HCT116 (cell line): ENCODE measurements around the gene SYNGR3. TPM values are rescaled to one million over a fixed set of nuclear protein-coding genes. Genes with fewer than 3 reads are reported as not detected.

Source experiments
- ATAC-seq: fragments of 200-7000 bp; cut with Tn5 transposase; 2 replicates; pipeline ENCODE4 v1.9.1; 2020; ENCODE audit warnings: mild to moderate bottlenecking, moderate library complexity
- BruUV-seq: library from RNA; stranded (reverse); fragments of 400-500 nt; replicated peaks from 2 replicates; lab custom pipeline; 2021; lab: Mats Ljungman, UMichigan
- CTCF ChIA-PET: fragments of 300-600 bp; sonication (Branson Sonifier 250); formaldehyde crosslinking; loops from one replicate; lab custom pipeline; 2021; ENCODE audit warnings: antibody characterized with exemption; lab: Charles Lee
- POLR2A ChIA-PET: fragments of 300-600, 350-600 bp; sonication (Branson Sonifier 250); formaldehyde crosslinking; loops from one replicate; lab custom pipeline; 2021; ENCODE audit warnings: antibody characterized with exemption; lab: Charles Lee
- RAD21 ChIA-PET, 2 experiments: fragments of 300-600 bp; sonication (Branson Sonifier 250); formaldehyde crosslinking; loops; one replicate each; lab custom pipeline; 2023; ENCODE audit warnings: low total read pairs in 2 of 2; ENCODE audit not compliant: uncharacterized antibody in 2 of 2, unreplicated experiment in 2 of 2, low non-redundant PET in 1 of 2; lab: Charles Lee
- DNase-seq: peaks from one replicate; pipeline ENCODE4 v3.0.0-alpha.2; 2010; ENCODE audit warnings: low read depth, low spot score
- H2AFZ ChIP-seq: fragments of 200-600 bp; shearing (Covaris generic), sonication (generic); 2 replicates; pipeline ENCODE4 v1.6.1; 2017; ENCODE audit warnings: low read depth, mixed run types, mixed read lengths, antibody characterized with exemption, low read length; ENCODE audit not compliant: poor library complexity, severe bottlenecking
- H3K27ac ChIP-seq: 2 replicates; pipeline ENCODE4 v1.5.1; 2012; ENCODE audit warnings: low read depth, low read length
- H3K27me3 ChIP-seq: fragments of 200-600 bp; sonication (generic); 2 replicates; pipeline ENCODE4 v1.6.1; 2016; ENCODE audit warnings: mixed run types, low read length, mixed read lengths; ENCODE audit not compliant: insufficient read depth
- H3K36me3 ChIP-seq, 2 experiments: fragments of 200-500 bp in 1 of 2; fragments of 200-600 bp in 1 of 2; sonication (Bioruptor generic) in 1 of 2; sonication (generic) in 1 of 2; 2 replicates each; pipeline versions ENCODE4 v1.5.1 to v1.6.1; 2014 to 2016; ENCODE audit warnings: low read length in 2 of 2, inconsistent platforms in 1 of 2, mixed read lengths in 1 of 2, mixed run types in 1 of 2; ENCODE audit not compliant: insufficient read depth in 2 of 2, control insufficient read depth in 1 of 2
- H3K4me1 ChIP-seq, 2 experiments: fragments of 200-600 bp in 1 of 2; sonication (generic) in 1 of 2; 2 replicates each; pipeline versions ENCODE4 v1.5.1 to v1.6.1; 2012 to 2017; ENCODE audit warnings: low read length in 2 of 2, inconsistent platforms in 1 of 2, mild to moderate bottlenecking in 1 of 2, mixed read lengths in 1 of 2, mixed run types in 1 of 2, moderate library complexity in 1 of 2; ENCODE audit not compliant: insufficient read depth in 2 of 2, control insufficient read depth in 1 of 2
- H3K4me2 ChIP-seq: fragments of 200-600 bp; sonication (generic); 2 replicates; pipeline ENCODE4 v1.6.1; 2017; ENCODE audit warnings: mixed run types, low read length, mixed read lengths
- H3K4me3 ChIP-seq, 2 experiments: fragments of 200-600 bp in 1 of 2; sonication (generic) in 1 of 2; replicated peaks in 1 of 2; 2 replicates each; pipeline ENCODE4 v1.5.1; 2011 to 2016; ENCODE audit warnings: low read length in 2 of 2, control low read depth in 1 of 2, low read depth in 1 of 2, mild to moderate bottlenecking in 1 of 2, mixed read lengths in 1 of 2, mixed run types in 1 of 2
- H3K79me2 ChIP-seq: fragments of 200-600 bp; sonication (generic); 2 replicates; pipeline ENCODE4 v1.6.1; 2017; ENCODE audit warnings: mild to moderate bottlenecking, mixed run types, low read length, moderate library complexity, mixed read lengths; ENCODE audit not compliant: insufficient read depth
- H3K9ac ChIP-seq: fragments of 200-600 bp; sonication (generic); 2 replicates; pipeline ENCODE4 v1.6.1; 2016; ENCODE audit warnings: low read length, mixed read lengths
- H3K9me2 ChIP-seq: fragments of 200-600 bp; sonication (generic), shearing (Covaris generic); 2 replicates; pipeline ENCODE4 v1.6.1; 2017; ENCODE audit warnings: mixed run types, mild to moderate bottlenecking, moderate library complexity; ENCODE audit not compliant: insufficient read depth
- H3K9me3 ChIP-seq, 2 experiments: fragments of 200-500 bp in 1 of 2; fragments of 200-600 bp in 1 of 2; sonication (Bioruptor generic) in 1 of 2; sonication (generic) in 1 of 2; 2 replicates each; pipeline ENCODE4 v1.6.1; 2014 to 2017; ENCODE audit warnings: low read length in 2 of 2, mixed read lengths in 2 of 2, inconsistent platforms in 1 of 2, low read depth in 1 of 2, mild to moderate bottlenecking in 1 of 2, mixed run types in 1 of 2, moderate library complexity in 1 of 2; ENCODE audit not compliant: control insufficient read depth in 1 of 2, insufficient read depth in 1 of 2
- H4K20me1 ChIP-seq: fragments of 200-600 bp; sonication (generic), shearing (Covaris generic); 2 replicates; pipeline ENCODE4 v1.6.1; 2017; ENCODE audit warnings: mixed run types, mild to moderate bottlenecking, moderate library complexity; ENCODE audit not compliant: insufficient read depth
- CBX3 ChIP-seq: IDR thresholded peaks from 2 replicates; pipeline ENCODE4 v1.6.1; 2012; ENCODE audit warnings: low read depth
- CEBPB ChIP-seq: IDR thresholded peaks from 2 replicates; pipeline ENCODE4 v1.6.1; 2012; ENCODE audit warnings: low read depth
- EZH2 ChIP-seq: fragments of 200-600 bp; sonication (generic); IDR thresholded peaks from 2 replicates; pipeline ENCODE4 v1.6.1; 2017; ENCODE audit warnings: antibody characterized with exemption, mixed run types
- EZH2phosphoT487 ChIP-seq: fragments of 200-600 bp; IDR thresholded peaks from 2 replicates; pipeline ENCODE4 v1.6.1; 2018; ENCODE audit warnings: antibody characterized with exemption, borderline replicate concordance
- FOSL1 ChIP-seq: IDR thresholded peaks from 2 replicates; pipeline ENCODE4 v1.6.1; 2012; ENCODE audit warnings: low read depth
- JUND ChIP-seq: IDR thresholded peaks from 2 replicates; pipeline ENCODE4 v1.6.1; 2012
- MAX ChIP-seq: IDR thresholded peaks from 2 replicates; pipeline ENCODE4 v1.6.1; 2012
- POLR2A ChIP-seq: IDR thresholded peaks from 2 replicates; pipeline ENCODE4 v1.7.0; 2011; ENCODE audit warnings: borderline replicate concordance; ENCODE audit not compliant: insufficient read depth, insufficient read length; ENCODE audit errors: extremely low read depth
- POLR2AphosphoS5 ChIP-seq: IDR thresholded peaks from 2 replicates; pipeline ENCODE4 v1.6.1; 2011; ENCODE audit warnings: mild to moderate bottlenecking, low read depth, low read length, moderate library complexity
- TCF7L2 ChIP-seq: IDR thresholded peaks from 2 replicates; pipeline ENCODE4 v1.7.0; 2011; ENCODE audit warnings: borderline replicate concordance, inconsistent platforms; ENCODE audit not compliant: insufficient read depth, insufficient read length; ENCODE audit errors: extremely low read depth
- YY1 ChIP-seq: IDR thresholded peaks from 2 replicates; pipeline ENCODE4 v1.6.1; 2011; ENCODE audit warnings: low read length, low read depth, moderate library complexity, mild to moderate bottlenecking; ENCODE audit not compliant: insufficient replicate concordance; ENCODE audit errors: extremely low read depth
- ZBTB33 ChIP-seq: IDR thresholded peaks from 2 replicates; pipeline ENCODE4 v1.6.1; 2011; ENCODE audit warnings: mild to moderate bottlenecking, low read length, moderate library complexity; ENCODE audit not compliant: insufficient replicate concordance; ENCODE audit errors: extremely low read depth
- ZFX ChIP-seq: fragments of 450-650 bp; IDR thresholded peaks from 2 replicates; pipeline ENCODE4 v1.6.1; 2017
- ZNF274 ChIP-seq: fragments of 200-500 bp; sonication (Bioruptor generic); IDR thresholded peaks from 2 replicates; pipeline ENCODE4 v1.6.1; 2014; ENCODE audit warnings: mild to moderate bottlenecking, low read depth, low read length, inconsistent platforms
- intact Hi-C: fragments of 100-400 bp; cut with micrococcal nuclease; formaldehyde crosslinking; loops from 2 replicates; pipeline ENCODE4 v1.10.0; 2022
- total RNA-seq: library from RNA; stranded (reverse); gene quantifications from one replicate; pipeline ENCODE4 v1.2.1, GENCODE V29; 2021; ENCODE audit not compliant: unreplicated experiment

Gene SYNGR3
- total RNA-seq, 1 experiment from 2014 or later = 11.5 TPM

DNA sequence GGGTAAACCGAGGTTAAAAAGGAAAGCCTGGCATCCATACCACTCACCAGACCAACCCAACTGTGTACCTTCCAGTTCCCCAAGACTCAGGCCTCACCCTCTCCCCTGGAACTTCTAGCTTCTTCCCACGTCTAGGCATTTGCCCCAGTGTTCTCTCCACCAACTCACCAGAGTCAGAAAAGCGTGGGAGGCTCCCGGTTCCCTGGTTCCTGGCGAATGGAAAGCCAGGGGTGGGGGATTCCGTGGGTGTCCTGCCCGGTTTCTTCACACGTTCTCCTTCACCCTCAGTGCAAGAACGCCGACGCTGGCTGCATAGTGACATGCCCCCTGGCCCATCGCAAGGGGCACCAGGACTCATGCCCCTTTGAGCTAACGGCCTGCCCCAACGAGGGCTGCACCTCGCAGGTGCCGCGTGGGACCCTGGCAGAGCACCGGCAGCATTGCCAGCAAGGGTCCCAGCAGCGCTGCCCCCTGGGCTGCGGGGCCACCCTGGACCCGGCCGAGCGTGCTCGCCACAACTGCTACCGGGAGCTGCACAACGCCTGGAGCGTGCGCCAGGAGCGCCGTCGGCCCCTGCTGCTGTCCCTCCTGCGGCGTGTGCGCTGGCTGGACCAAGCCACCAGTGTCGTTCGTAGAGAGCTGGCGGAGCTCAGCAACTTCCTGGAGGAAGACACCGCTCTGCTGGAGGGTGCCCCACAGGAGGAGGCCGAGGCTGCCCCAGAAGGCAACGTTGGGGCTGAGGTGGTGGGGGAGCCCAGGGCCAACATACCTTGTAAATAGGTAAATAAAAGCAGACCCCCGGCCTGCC, 21.4 kb upstream of the SYNGR3 start (continued):
- TF ChIP-seq ZNF274 = no peak

DNA sequence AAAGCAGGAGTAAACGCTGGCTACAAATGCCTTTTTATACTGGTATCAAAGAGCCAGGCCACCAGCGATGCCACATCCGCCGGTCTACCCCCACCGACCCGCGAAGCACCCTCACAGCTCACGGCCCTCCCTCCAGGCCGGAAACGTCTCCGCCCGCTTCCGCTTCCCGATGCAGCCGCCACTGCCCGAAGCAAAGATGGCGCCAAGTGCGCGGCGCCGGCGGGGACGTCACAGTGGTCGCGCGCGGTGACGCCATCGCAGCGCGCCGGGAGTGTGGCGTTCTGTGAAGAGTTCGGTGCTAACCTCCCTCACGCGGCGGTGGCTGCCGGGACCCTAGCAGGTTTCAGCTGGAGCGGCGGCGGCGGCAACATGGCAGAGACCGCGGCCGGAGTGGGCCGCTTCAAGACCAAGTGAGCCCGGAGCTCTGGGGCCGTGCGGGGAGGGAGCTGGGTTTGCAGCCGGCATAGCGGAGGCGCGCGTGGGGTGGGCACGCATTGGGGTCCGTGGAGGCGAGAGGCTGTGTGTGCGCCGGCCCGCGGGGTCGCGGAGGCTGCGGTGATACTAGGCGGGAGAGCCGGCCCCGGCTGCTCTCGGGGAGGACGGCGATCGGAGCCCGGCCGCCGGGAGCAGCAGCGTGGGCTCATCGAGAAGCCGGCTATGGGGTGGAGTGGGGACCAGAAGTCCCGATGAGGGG, 17.8 kb upstream of the SYNGR3 start, which contains the start of gene TBL3:
Gene TBL3 (plus strand): TSS at position 258 of the 694 bp plus-strand sequence. CDS start 112 bp downstream, at position 370.
- intact Hi-C loops = no loop called here
- no TSS peak for BruUV-seq
- POLR2A ChIA-PET = interaction anchor here (0.9 to 4.0 kb wide), 5 partner anchors 9 to 183 kb away, joined by 3 to 21 read pairs (median 4); partner anchors contain the start of genes NOXO1 and TRAF7

More for the DNA sequence above, 17.8 kb upstream of the SYNGR3 start, which contains the start of gene TBL3:
- RAD21 ChIA-PET = no interaction called here
- peaks cover 7 to 16% of the 10 kb centered on the region in 2 experiments for H3K4me1 ChIP-seq
- peak within 1 kb of the TSS; percentile 98 for H3K9ac ChIP-seq
- H3K9me3 ChIP-seq = no peaks in the 10 kb centered on the region
- peak within 1 kb of the TSS; percentile 98 for H3K4me2 ChIP-seq
- H3K27ac ChIP-seq = peak within 1 kb of the TSS; percentile 95
- CTCF ChIA-PET = interaction anchor here (0.6 to 1.5 kb wide), 3 partner anchors 32 to 169 kb away, joined by 3 to 5 read pairs (median 3); no protein-coding TSS in a partner anchor
- peaks cover 0 to 31% of the 10 kb centered on the region in 2 experiments; a peak in 2 of 4 replicates for H3K36me3 ChIP-seq
- TF ChIP-seq JUND (no peak), ZFX (peak; percentile 23; the same call in 1 of the 2 replicates), TCF7L2 (peak; percentile 64), MAX (no peak), CEBPB (no peak), FOSL1 (no peak), EZH2phosphoT487 (no peak), EZH2 (no peak), CBX3 (no peak), POLR2AphosphoS5 (peak; percentile 85), YY1 (peak; percentile 100), ZBTB33 (peak; percentile 82), POLR2A (peak; percentile 85), ZNF274 (no peak)
- TF ChIP-seq, all 23 proteins: peak for 6
- Histone ChIP-seq H3K79me2 (peaks cover 37% of the 10 kb centered on the region), H3K9me2 (no peaks in the 10 kb centered on the region), H2AFZ (peak within 1 kb of the TSS; percentile 61), H4K20me1 (no peaks in the 10 kb centered on the region), H3K4me3 (peak within 1 kb of the TSS; percentile 75 to 96), H3K27me3 (no peaks in the 10 kb centered on the region)
- ATAC-seq (peak; percentile 85), DNase-seq (peak; percentile 83)
